ENCODE measurements around the gene GPHN. TPM values are rescaled to one million over a fixed set of nuclear protein-coding genes. Genes with fewer than 3 reads are reported as not detected.

GPHN gene
- total RNA-seq, 1 experiment from 2014 or later, result 11.3 TPM

GRCh38 chr14:67112344-67112743 lies 604.4 kb downstream of the GPHN start:
- POLR2A ChIA-PET, result no interaction called here
- DNase-seq, result no peak
- Mint-ChIP-seq H3K9me3 (ENCODE audit: unreplicated experiment) (no peaks in the 10 kb centered on the region), H3K4me3 (ENCODE audit: unreplicated experiment) (no peak overlapping the region), H3K4me1 (ENCODE audit: low read depth, unreplicated experiment) (no peaks in the 10 kb centered on the region), H3K27ac (ENCODE audit: unreplicated experiment) (no peak overlapping the region), H3K27me3 (ENCODE audit: insufficient read depth, unreplicated experiment) (peaks cover 2% of the 10 kb centered on the region), H3K36me3 (ENCODE audit: insufficient read depth, unreplicated experiment) (no peaks in the 10 kb centered on the region)
- H3K9me3 ChIP-seq, result no peaks in the 10 kb centered on the region
- no peak for TF ChIP-seq CTCF (IDR thresholded peaks at IDR 0.05; ENCODE audit: insufficient read depth in 1 of 2, low read depth in 1 of 2, low read length in 1 of 2, severe bottlenecking in 1 of 2, unreplicated experiment in 1 of 2)
- BruUV-seq (replicated peaks), result no TSS peak
- H3K4me3 ChIP-seq (ENCODE audit: low read depth, low read length), result no peak overlapping the region
- H3K27me3 ChIP-seq (replicated peaks; ENCODE audit: control insufficient read depth, insufficient read depth, low read length), result no peaks in the 10 kb centered on the region
- CTCF ChIA-PET, result no interaction called here
- H3K36me3 ChIP-seq (ENCODE audit: control insufficient read depth, insufficient read depth, low read length), result no peaks in the 10 kb centered on the region
- H3K4me1 ChIP-seq, result no peaks in the 10 kb centered on the region
- intact Hi-C loops (cut with micrococcal nuclease; ENCODE audit: unreplicated experiment), result no loop called here

- Histone ChIP-seq H3K4me1 (peaks cover 3% of the 10 kb centered on the region; the same call in 1 of the 2 replicates), H3K27me3 (replicated peaks; ENCODE audit: control insufficient read depth, insufficient read depth, low read length) (no peaks in the 10 kb centered on the region), H3K4me3 (ENCODE audit: low read depth, low read length) (no peak overlapping the region), H3K9me3 (0 out of 2 replicates have a peak, but pooled peaks cover 3% of the 10 kb centered on the region), H3K36me3 (ENCODE audit: control insufficient read depth, insufficient read depth, low read length) (no peaks in the 10 kb centered on the region)
- ChIA-PET CTCF (no interaction called here), POLR2A (no interaction called here)
- no TSS peak for BruUV-seq (replicated peaks)
- Mint-ChIP-seq H3K4me3 (ENCODE audit: unreplicated experiment) (no peak overlapping the region), H3K27me3 (ENCODE audit: insufficient read depth, unreplicated experiment) (no peaks in the 10 kb centered on the region), H3K27ac (ENCODE audit: unreplicated experiment) (no peak overlapping the region), H3K4me1 (ENCODE audit: low read depth, unreplicated experiment) (peaks cover 9% of the 10 kb centered on the region), H3K36me3 (ENCODE audit: insufficient read depth, unreplicated experiment) (no peaks in the 10 kb centered on the region), H3K9me3 (ENCODE audit: unreplicated experiment) (peaks cover 10% of the 10 kb centered on the region)
- TF ChIP-seq CTCF (IDR thresholded peaks at IDR 0.05; ENCODE audit: insufficient read depth in 1 of 2, low read depth in 1 of 2, low read length in 1 of 2, severe bottlenecking in 1 of 2, unreplicated experiment in 1 of 2), result no peak
- intact Hi-C loops (cut with micrococcal nuclease; ENCODE audit: unreplicated experiment), result no loop called here
- no peak for DNase-seq
Measured at GRCh38 chr14:67127174-67127573, 619.2 kb downstream of the GPHN start.

- ChIA-PET CTCF (no interaction called here), POLR2A (no interaction called here)
- Mint-ChIP-seq H3K9me3 (ENCODE audit: unreplicated experiment) (peaks cover 10% of the 10 kb centered on the region), H3K4me1 (ENCODE audit: low read depth, unreplicated experiment) (peaks cover 7% of the 10 kb centered on the region), H3K4me3 (ENCODE audit: unreplicated experiment) (no peak overlapping the region), H3K27ac (ENCODE audit: unreplicated experiment) (no peak overlapping the region), H3K27me3 (ENCODE audit: insufficient read depth, unreplicated experiment) (no peaks in the 10 kb centered on the region), H3K36me3 (ENCODE audit: insufficient read depth, unreplicated experiment) (no peaks in the 10 kb centered on the region)
- H3K4me3 ChIP-seq (ENCODE audit: low read depth, low read length), result no peak overlapping the region
- no peaks in the 10 kb centered on the region for H3K36me3 ChIP-seq (ENCODE audit: control insufficient read depth, insufficient read depth, low read length)
- peaks cover 3% of the 10 kb centered on the region; the same call in 1 of the 2 replicates for H3K4me1 ChIP-seq
- no TSS peak for BruUV-seq (replicated peaks)
- no peak for DNase-seq
- intact Hi-C loops (cut with micrococcal nuclease; ENCODE audit: unreplicated experiment), result loop anchor here (10.0 kb wide), 2 partner anchors 215 to 635 kb away; no protein-coding TSS in a partner anchor
- no peak for TF ChIP-seq CTCF (IDR thresholded peaks at IDR 0.05; ENCODE audit: insufficient read depth in 1 of 2, low read depth in 1 of 2, low read length in 1 of 2, severe bottlenecking in 1 of 2, unreplicated experiment in 1 of 2)
- H3K27me3 ChIP-seq (replicated peaks; ENCODE audit: control insufficient read depth, insufficient read depth, low read length), result no peaks in the 10 kb centered on the region
- H3K9me3 ChIP-seq, result 0 out of 2 replicates have a peak, but pooled peaks cover 3% of the 10 kb centered on the region
Measured at GRCh38 chr14:67129768-67130167, 621.8 kb downstream of the GPHN start.
